ENCODE results near the gene TNFAIP8L1. TPM values are rescaled to one million over a fixed set of nuclear protein-coding genes. Genes with fewer than 3 reads are reported as not detected.

The TNFAIP8L1 gene
- total RNA-seq, 1 donor from 2014 or later = 8.5 TPM

DNA sequence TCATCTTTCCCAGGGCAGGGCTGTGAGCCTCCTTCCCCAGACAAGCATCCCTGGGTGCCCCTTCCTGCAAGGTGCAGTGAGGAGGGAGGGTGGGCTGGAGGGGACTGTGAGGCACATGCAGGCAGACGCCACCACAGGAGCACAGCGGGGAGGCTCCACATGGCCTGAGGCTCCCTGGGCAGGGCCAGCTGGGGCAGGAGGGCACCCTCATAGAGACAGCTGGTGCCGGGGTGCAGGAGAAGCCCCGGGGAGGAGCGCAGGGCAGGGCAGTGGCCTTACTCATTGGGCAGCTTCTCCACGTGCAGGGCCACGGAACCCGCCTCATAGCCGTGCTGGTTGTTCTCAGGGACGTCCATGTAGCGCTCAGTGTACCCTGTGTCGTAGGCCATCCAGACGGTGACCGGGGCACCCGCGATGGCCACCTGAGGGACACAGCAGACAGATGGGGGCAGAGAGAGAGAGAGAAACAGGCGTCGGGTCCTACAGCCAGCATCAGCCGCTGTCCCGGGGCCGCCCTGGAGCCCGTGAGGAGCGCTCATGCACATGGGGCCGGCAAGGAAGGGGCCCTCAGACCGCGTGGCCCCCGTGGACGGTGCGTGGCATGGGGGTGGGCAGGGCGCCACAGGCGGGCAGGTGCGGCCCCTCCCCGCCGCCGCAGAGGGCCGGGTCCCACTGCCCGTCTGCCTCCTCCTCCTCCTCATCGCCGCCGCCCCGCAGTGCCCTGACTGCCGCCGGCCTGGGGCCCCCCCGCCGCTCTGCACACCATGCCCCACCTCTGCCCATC, 43.3 kb downstream of the TNFAIP8L1 start:
- no peak for DNase-seq (ENCODE audit: low spot score, unreplicated experiment)
- TF ChIP-seq, protein P1, sequence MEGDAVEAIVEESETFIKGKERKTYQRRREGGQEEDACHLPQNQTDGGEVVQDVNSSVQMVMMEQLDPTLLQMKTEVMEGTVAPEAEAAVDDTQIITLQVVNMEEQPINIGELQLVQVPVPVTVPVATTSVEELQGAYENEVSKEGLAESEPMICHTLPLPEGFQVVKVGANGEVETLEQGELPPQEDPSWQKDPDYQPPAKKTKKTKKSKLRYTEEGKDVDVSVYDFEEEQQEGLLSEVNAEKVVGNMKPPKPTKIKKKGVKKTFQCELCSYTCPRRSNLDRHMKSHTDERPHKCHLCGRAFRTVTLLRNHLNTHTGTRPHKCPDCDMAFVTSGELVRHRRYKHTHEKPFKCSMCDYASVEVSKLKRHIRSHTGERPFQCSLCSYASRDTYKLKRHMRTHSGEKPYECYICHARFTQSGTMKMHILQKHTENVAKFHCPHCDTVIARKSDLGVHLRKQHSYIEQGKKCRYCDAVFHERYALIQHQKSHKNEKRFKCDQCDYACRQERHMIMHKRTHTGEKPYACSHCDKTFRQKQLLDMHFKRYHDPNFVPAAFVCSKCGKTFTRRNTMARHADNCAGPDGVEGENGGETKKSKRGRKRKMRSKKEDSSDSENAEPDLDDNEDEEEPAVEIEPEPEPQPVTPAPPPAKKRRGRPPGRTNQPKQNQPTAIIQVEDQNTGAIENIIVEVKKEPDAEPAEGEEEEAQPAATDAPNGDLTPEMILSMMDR (IDR thresholded peaks at IDR 0.05; ENCODE audit: unreplicated experiment) = no peak
- Mint-ChIP-seq H3K27ac (no peak overlapping the region), H3K36me3 (ENCODE audit: insufficient read depth) (peaks cover 10% of the 10 kb centered on the region), H3K4me3 (ENCODE audit: low read depth) (no peak overlapping the region), H3K4me1 (ENCODE audit: low read depth) (no peaks in the 10 kb centered on the region), H3K9me3 (ENCODE audit: low read depth) (no peaks in the 10 kb centered on the region), H3K27me3 (no peaks in the 10 kb centered on the region)

DNA sequence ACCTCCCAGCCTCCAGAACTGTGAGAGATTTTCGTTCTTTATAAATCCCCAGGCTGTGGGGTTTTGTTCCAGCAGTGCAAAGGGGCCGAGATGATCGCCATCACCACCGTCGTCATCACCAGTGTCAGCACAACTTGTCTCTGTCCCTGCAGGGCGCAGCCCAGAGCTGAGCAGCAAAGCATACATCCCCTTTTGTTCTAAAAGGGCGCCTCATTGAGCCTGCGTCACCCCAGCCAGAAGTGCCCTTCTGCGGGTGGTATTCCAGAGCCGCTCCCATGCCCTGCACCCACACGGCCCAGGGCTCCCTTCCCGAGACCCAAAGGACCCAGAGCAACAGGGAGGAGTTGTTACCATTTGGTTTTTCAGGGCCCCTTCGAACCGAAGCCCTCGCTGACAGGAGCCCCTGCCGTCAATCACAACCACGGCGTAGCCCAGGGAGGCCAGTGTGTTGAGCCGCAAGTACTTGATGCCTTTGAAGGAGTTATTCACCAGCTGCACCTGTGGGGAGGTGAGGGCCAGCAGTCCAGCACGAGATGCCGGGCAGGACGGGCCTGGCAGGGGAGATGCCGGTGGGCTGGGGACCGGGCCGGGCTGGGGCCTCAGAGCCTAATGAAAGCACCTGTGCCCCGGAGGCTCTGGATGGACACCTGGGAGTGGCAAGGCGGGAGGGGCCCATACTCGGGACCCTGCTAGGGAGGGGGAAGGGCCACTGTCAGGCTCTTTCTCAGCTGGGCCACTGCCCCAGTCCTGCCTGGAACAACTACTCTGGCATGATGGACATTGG, 45.2 kb downstream of the TNFAIP8L1 start:
- H3K4me1 Mint-ChIP-seq (ENCODE audit: low read depth) = no peaks in the 10 kb centered on the region
- H3K9me3 Mint-ChIP-seq (ENCODE audit: low read depth) = no peaks in the 10 kb centered on the region
- no peaks in the 10 kb centered on the region for H3K27me3 Mint-ChIP-seq
- peaks cover 10% of the 10 kb centered on the region for H3K36me3 Mint-ChIP-seq (ENCODE audit: insufficient read depth)
- TF ChIP-seq, protein P1 (IDR thresholded peaks at IDR 0.05; ENCODE audit: unreplicated experiment) = no peak
- no peak overlapping the region for H3K4me3 Mint-ChIP-seq (ENCODE audit: low read depth)
- DNase-seq (ENCODE audit: low spot score, unreplicated experiment) = no peak
- H3K27ac Mint-ChIP-seq = no peak overlapping the region

DNA sequence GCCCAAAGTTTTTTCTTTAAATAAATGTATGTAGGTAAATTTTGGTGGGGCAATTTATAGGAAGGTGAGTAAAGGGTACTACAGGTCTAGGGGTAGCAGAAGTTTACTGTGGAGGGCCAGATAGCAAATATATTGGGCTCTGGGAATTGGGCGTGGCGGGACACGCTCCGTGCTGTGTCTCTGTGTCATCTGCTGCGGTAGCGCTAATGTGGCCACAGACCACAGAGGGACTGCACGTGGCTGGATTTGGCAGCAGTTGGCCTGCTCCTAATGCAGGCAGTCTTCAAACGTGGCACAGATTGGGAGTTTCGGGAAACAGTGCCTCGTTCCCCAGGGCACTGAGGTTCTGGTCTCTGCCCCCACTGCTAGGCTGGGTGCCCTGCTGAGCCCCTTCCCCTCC, 47.4 kb downstream of the TNFAIP8L1 start:
- Mint-ChIP-seq H3K27me3 (no peaks in the 10 kb centered on the region), H3K4me1 (ENCODE audit: low read depth) (no peaks in the 10 kb centered on the region), H3K36me3 (ENCODE audit: insufficient read depth) (peaks cover 10% of the 10 kb centered on the region), H3K27ac (no peak overlapping the region), H3K9me3 (ENCODE audit: low read depth) (no peaks in the 10 kb centered on the region), H3K4me3 (ENCODE audit: low read depth) (no peak overlapping the region)
- no peak for DNase-seq (ENCODE audit: low spot score, unreplicated experiment)
- TF ChIP-seq, protein P1 (IDR thresholded peaks at IDR 0.05; ENCODE audit: unreplicated experiment) = no peak

DNA sequence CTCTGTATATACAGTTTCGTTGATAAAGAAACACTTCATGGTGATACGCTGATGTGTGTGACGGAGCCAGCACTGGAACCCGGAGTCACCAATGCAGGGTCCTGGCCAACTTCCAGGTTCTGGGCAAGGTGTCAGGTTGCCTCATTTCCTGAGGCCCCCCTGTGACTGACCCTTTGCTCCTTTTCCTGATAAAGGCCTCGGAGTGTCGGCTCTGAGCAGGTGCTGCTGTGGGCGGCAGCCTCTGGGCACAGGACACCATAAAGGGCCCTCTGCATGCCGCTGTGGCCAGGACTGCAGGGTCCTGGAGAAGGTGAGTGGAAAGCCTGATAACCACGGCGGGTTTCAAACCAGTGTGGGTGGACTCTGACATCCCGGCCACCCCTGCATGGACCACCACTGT, 48.1 kb downstream of the TNFAIP8L1 start:
- Mint-ChIP-seq H3K27me3 (no peaks in the 10 kb centered on the region), H3K9me3 (ENCODE audit: low read depth) (no peaks in the 10 kb centered on the region), H3K4me3 (ENCODE audit: low read depth) (no peak overlapping the region), H3K27ac (no peak overlapping the region), H3K4me1 (ENCODE audit: low read depth) (no peaks in the 10 kb centered on the region), H3K36me3 (ENCODE audit: insufficient read depth) (peaks cover 12% of the 10 kb centered on the region)
- no peak for DNase-seq (ENCODE audit: low spot score, unreplicated experiment)
- TF ChIP-seq, protein P1 (IDR thresholded peaks at IDR 0.05; ENCODE audit: unreplicated experiment) = no peak

DNA sequence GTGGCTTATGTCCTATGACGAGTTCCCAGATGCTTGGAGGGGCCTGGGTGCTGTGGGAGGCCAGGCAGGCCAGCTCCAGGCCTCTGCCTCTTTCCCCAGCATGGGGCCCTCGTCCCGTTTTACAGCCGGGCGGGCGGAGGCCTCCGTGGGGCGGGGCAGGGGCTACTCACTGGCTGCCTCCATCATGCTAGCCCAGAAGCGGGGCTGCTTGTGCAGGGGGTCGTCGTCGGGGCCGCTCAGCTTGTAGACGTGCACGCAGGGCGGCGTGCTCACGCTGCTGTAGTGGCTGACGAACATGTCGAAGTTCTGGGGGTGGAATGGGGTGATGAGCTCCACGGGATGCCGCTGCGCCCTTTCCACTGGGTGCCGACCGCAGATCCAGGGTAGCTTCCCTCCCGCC, 49.3 kb downstream of the TNFAIP8L1 start:
- no peak overlapping the region for H3K4me3 Mint-ChIP-seq (ENCODE audit: low read depth)
- no peak for DNase-seq (ENCODE audit: low spot score, unreplicated experiment)
- H3K4me1 Mint-ChIP-seq (ENCODE audit: low read depth) = no peaks in the 10 kb centered on the region
- peaks cover 14% of the 10 kb centered on the region for H3K36me3 Mint-ChIP-seq (ENCODE audit: insufficient read depth)
- H3K27ac Mint-ChIP-seq = no peak overlapping the region
- TF ChIP-seq, protein P1 (IDR thresholded peaks at IDR 0.05; ENCODE audit: unreplicated experiment) = no peak
- no peaks in the 10 kb centered on the region for H3K9me3 Mint-ChIP-seq (ENCODE audit: low read depth)
- H3K27me3 Mint-ChIP-seq = no peaks in the 10 kb centered on the region
